Thoracic aorta (tissue), 2 donors: Measurements from ENCODE around the gene PRKN. TPM values are rescaled to one million over a fixed set of nuclear protein-coding genes. Genes with fewer than 3 reads are reported as not detected.

Experiments
- ATAC-seq: fragments of 150-250 bp; one replicate; pipeline ENCODE4 v1.8.0; 2017; ENCODE audit warnings: low read depth; ENCODE audit not compliant: insufficient number of reproducible peaks, low FRiP score
- DNase-seq: peaks from one replicate; pipeline ENCODE4 v3.0.0-alpha.2; 2020; ENCODE audit warnings: low spot score
- H3K27ac ChIP-seq, 2 donors: fragments of 200-600 bp; sonication (generic); 1 replicate in 1 of 2; 2 replicates in 1 of 2; pipeline ENCODE4 v1.5.1; 2016; ENCODE audit warnings: mild to moderate bottlenecking in 2 of 2, moderate library complexity in 2 of 2
- H3K27me3 ChIP-seq: fragments of 200-600 bp; sonication (generic); replicated peaks from 2 replicates; pipeline ENCODE4 v1.6.0; 2016; ENCODE audit warnings: mild to moderate bottlenecking; ENCODE audit not compliant: insufficient read depth
- H3K36me3 ChIP-seq: fragments of 200-600 bp; sonication (generic); one replicate; pipeline ENCODE4 v1.5.1; 2016
- H3K4me1 ChIP-seq, 2 donors: fragments of 200-600 bp; sonication (generic); 1 replicate in 1 of 2; 2 replicates in 1 of 2; pipeline versions ENCODE4 v1.5.1 to v1.6.0; 2016; ENCODE audit warnings: low read depth in 2 of 2, mild to moderate bottlenecking in 1 of 2; ENCODE audit not compliant: control insufficient read depth in 1 of 2
- H3K4me3 ChIP-seq: fragments of 200-600 bp; sonication (generic); 2 replicates; pipeline ENCODE4 v1.5.1; 2016; ENCODE audit warnings: mild to moderate bottlenecking
- H3K9me3 ChIP-seq: fragments of 200-600 bp; sonication (generic); 2 replicates; pipeline ENCODE4 v1.5.1; 2016
- total RNA-seq, 2 donors: library from RNA; depleted of rRNA; stranded (reverse); fragments of >200 nt; gene quantifications; one replicate each; pipeline versions ENCODE4 v1.1.0 to v1.2.3, GENCODE V29; 2016
- TF ChIP-seq, protein P1 (sequence below): fragments of 200-600 bp; sonication (generic); IDR thresholded peaks from one replicate; pipeline ENCODE4 v1.5.1; 2019; ENCODE audit warnings: antibody characterized with exemption

Gene PRKN
- total RNA-seq, 2 donors from 2014 or later, result 10.4 to 23.8 TPM

DNA sequence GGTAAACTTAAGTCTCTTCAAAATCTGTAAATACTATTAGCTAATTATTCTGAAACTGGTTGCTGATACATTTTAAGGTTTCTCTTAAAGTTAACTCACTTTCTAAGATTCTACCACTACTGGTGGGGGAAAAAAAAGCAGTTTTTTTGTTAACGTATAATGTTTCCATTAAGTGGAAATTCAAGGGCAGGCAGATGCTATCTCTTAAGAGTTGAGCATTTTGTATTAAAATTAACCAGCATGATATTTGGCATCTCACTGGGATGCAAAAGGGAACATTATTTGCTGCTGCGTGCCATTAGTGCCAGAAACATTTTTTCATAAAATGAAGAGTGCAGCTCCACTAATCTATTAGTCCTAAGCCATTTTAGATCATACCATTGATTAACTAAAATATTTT lies 246.2 kb downstream of the PRKN start:
- Histone ChIP-seq H3K36me3 (no peaks in the 10 kb centered on the region), H3K9me3 (no peaks in the 10 kb centered on the region), H3K4me3 (no peak overlapping the region), H3K27ac (no peak overlapping the region), H3K27me3 (no peaks in the 10 kb centered on the region), H3K4me1 (peaks cover 0 to 5% of the 10 kb centered on the region in 2 donors)
- ATAC-seq, result no peak
- TF ChIP-seq, protein P1, sequence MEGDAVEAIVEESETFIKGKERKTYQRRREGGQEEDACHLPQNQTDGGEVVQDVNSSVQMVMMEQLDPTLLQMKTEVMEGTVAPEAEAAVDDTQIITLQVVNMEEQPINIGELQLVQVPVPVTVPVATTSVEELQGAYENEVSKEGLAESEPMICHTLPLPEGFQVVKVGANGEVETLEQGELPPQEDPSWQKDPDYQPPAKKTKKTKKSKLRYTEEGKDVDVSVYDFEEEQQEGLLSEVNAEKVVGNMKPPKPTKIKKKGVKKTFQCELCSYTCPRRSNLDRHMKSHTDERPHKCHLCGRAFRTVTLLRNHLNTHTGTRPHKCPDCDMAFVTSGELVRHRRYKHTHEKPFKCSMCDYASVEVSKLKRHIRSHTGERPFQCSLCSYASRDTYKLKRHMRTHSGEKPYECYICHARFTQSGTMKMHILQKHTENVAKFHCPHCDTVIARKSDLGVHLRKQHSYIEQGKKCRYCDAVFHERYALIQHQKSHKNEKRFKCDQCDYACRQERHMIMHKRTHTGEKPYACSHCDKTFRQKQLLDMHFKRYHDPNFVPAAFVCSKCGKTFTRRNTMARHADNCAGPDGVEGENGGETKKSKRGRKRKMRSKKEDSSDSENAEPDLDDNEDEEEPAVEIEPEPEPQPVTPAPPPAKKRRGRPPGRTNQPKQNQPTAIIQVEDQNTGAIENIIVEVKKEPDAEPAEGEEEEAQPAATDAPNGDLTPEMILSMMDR, result no peak
- no peak for DNase-seq

DNA sequence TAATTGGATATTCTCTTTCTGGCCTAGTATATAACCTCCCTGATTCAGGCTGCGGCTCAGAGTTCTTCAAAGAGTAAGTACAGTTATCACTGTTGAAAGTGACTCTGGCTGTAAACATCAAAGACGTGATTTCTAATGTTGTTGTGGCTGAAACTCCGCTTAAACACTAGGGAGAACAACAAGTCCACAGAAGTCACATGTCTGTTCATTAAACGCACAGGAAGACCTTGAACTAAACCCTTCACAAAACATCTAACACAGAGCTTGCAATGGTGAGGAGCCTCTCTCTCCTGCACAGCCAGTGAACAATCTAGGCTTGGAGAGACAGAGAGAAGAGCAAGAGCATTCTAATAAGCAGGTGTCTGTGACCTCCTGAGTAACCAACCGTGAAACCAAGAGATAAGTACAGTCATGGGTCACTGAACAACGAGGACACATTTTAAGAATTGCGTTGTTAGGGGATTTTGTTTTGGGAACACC lies 249.3 kb downstream of the PRKN start:
- no peaks in the 10 kb centered on the region for H3K36me3 ChIP-seq
- H3K4me1 ChIP-seq, result no peaks in the 10 kb centered on the region
- H3K27me3 ChIP-seq, result no peaks in the 10 kb centered on the region
- no peak overlapping the region for H3K4me3 ChIP-seq
- TF ChIP-seq, protein P1, result no peak
- no peak overlapping the region for H3K27ac ChIP-seq
- H3K9me3 ChIP-seq, result no peaks in the 10 kb centered on the region
- no peak for DNase-seq
- no peak for ATAC-seq

DNA sequence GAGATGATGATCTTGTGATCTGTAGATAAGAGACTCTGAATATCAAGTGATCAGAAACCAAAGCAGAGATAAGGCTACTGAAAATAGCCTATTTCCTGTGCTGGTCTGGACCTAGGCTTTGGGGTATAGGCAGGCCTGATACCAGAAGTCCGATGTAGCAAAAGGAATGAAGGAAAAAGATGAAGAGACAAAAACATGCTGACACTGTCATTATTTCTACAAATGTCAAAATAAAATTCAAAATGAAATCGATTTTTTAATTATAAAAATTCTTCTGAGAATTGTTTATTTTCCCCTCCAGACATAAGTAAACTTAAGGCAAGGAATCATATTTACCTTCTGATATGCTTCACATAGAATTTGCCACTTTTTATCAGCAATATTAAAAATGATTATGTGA lies 252.8 kb downstream of the PRKN start:
- H3K4me1 ChIP-seq, result no peaks in the 10 kb centered on the region
- no peaks in the 10 kb centered on the region for H3K36me3 ChIP-seq
- DNase-seq, result no peak
- H3K27ac ChIP-seq, result no peak overlapping the region
- H3K27me3 ChIP-seq, result no peaks in the 10 kb centered on the region
- no peak for ATAC-seq
- no peak overlapping the region for H3K4me3 ChIP-seq
- TF ChIP-seq, protein P1, result no peak
- no peaks in the 10 kb centered on the region for H3K9me3 ChIP-seq

DNA sequence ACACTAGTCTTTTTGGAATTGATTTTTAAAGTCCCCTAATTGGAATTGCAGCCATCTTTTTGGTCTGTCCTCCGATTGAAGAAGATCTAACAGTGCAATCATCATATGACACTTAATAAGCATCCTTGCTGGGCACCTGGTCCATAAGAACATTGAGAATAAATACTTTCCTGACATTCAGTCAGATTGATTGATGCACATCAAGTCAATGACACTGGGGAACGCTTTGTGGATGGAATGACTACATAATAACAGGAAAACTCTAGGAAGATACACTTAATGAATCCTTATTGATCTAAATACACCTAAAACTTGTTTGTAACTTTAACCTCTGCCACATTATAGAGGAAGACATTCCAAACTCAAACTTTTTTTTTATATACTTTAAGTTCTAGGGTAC lies 255.7 kb downstream of the PRKN start:
- H3K27me3 ChIP-seq, result no peaks in the 10 kb centered on the region
- no peaks in the 10 kb centered on the region for H3K36me3 ChIP-seq
- DNase-seq (no peak), ATAC-seq (no peak)
- H3K9me3 ChIP-seq, result no peaks in the 10 kb centered on the region
- H3K4me1 ChIP-seq, result no peaks in the 10 kb centered on the region
- TF ChIP-seq, protein P1, result no peak
- H3K4me3 ChIP-seq, result no peak overlapping the region
- no peak overlapping the region for H3K27ac ChIP-seq

DNA sequence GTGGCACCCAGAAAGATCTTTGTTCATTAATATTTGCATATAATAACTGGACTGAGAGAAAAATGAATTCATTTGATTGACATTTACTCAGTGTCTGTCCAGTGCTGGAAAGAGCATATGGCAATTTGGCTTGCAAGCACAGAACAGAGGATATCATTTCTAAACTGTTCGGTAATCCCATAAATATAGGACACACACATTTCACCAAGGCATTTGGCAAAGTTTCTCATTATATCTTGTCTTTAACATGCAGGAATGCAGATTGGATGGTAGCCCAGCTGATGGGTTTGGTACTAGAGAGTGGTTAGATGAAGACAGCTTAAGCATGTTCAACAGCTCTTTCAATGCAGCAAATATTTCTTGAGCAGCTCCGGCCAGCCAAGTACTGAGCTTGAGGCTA lies 259.2 kb downstream of the PRKN start:
- Histone ChIP-seq H3K4me1 (no peaks in the 10 kb centered on the region), H3K27me3 (no peaks in the 10 kb centered on the region), H3K36me3 (no peaks in the 10 kb centered on the region), H3K27ac (no peak overlapping the region), H3K4me3 (no peak overlapping the region), H3K9me3 (no peaks in the 10 kb centered on the region)
- ATAC-seq (no peak), DNase-seq (no peak)
- TF ChIP-seq, protein P1, result no peak
